Stimulated activated CD4-positive, alpha-beta T cell treated with anti-CD3 and anti-CD28 coated beads, Interleukin-1b, Interleukin-23, amount 100 ng/mL, for 4 hours (primary cell): Measurements from ENCODE around the gene MIOS.

ENCODE experiments used
- DNase-seq, 2 donors: peaks; one replicate each; pipeline ENCODE4 v3.0.0-alpha.2; 2020; ENCODE audit warnings: low read depth in 2 of 2

The MIOS gene

GRCh38 chr7:7566651-7567611, at the start of gene MIOS:
Gene MIOS, plus strand, starts transcription at chr7:7566884. Its CDS starts 5,592 bp downstream, at chr7:7572476.
- DNase-seq = peak; percentile 75 to 80

- DNase-seq = no peak
These were observed 48.9 kb upstream of the MIOS start for GRCh38 chr7:7517754-7518153.

- DNase-seq = no peak
These were observed 47.6 kb upstream of the MIOS start for GRCh38 chr7:7519056-7519455.

DNA sequence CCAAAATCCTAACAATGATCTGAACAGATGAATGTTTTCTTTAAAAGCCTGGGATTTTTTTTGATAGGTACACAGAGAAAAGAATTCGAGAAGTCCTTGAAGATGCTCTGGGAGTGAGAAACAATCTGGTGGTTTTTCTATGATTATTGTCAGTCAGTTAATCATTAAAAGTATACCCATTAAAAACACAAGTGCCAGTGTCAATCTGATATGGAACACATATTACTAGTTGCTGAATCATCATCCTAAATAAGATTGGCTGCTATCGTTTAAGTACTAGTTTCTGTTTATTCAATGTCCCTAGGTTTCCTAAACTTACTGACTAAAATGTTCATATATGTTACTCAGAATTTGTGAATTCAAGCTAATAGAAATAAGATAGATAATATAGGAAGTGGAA, 47.2 kb upstream of the MIOS start:
- no peak for DNase-seq

GRCh38 chr7:7521259-7521658, 45.4 kb upstream of the MIOS start:
- DNase-seq = no peak

DNA sequence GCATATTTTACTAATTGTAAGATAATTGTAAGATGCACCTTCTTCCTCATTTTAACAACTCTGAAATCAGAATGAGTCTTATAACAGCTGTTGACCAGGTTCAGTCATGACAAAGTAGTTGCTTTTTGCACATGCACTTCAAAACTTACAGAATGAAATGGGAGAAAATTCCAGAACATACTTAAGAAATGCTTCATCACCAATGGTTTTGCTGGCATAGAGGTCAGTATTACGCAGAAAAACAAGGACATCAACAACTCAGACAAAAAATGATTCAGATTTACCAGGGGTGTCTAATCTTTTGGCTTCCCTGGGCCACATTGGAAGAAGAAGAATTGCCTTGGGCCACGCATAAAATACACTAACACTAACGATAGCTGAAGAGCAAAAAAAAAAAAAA, 44.3 kb upstream of the MIOS start:
- no peak for DNase-seq

DNA sequence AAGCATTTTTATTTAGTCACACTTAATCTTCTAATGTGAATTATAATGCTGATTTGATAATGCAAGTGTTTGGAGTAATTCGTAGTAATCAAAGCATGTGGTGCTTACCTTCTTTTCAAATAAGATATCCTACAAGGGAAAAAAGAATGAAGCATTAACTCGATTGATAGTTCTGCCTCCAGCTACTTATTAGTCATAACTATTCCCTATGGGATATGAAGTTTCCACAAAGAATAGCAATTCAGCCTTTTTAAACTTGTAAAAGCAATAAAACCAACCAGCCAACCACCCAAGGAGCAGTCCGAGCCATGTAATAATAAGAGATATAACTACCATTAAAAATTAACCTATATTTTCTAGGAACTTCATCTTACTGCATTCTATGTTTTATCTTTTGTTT, 42.6 kb upstream of the MIOS start:
- DNase-seq = no peak

DNA sequence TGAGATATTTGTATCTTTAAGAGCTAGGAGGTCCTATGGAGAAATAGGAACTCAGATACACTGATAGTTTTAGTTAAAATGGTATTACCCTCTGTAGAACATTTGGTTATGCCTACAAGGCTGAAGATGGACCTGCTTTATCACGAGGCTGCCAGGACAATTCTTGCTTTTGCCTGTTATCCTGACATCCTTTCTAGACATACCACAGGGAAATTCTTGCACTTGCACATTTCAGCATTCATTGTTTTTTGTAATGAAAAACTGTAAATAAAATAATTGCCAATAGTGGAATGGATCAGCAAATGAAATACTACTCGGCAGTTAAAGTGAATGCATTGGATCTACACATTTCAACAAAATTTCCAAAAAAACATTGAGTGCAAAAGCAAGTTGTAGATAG, 40.7 kb upstream of the MIOS start:
- DNase-seq = no peak

- DNase-seq = no peak
These were observed 39.6 kb upstream of the MIOS start for GRCh38 chr7:7527047-7527446.

GRCh38 chr7:7529328-7529727, 37.4 kb upstream of the MIOS start:
- DNase-seq = no peak

DNA sequence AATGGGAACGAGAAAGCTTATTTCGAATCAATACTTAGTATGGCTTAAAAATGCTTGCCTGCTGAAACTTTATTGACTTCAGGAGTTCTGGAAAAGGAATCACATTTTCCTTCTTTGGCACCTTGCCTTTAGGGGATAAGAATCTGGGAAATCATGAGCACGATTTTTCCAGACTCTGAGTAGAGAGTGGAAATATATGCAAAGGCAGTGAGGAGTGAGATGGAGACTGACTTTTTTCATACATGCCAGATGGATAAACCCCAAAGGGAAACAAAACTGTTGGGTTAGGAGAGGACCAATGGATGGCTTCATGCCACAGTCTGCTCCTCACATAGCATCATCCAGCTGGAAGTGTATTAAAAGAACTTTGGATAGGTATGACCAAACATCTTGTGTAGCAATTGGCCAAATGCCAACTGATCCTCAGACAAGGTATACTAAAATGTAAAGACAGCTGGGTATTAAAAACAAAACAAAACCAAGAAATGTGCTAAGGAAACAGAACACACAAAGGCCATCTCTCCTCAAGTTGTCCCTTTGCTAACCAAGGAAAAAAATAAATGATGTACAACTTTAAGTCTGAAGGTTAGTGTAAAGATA, 32.8 kb upstream of the MIOS start:
- DNase-seq = no peak

DNA sequence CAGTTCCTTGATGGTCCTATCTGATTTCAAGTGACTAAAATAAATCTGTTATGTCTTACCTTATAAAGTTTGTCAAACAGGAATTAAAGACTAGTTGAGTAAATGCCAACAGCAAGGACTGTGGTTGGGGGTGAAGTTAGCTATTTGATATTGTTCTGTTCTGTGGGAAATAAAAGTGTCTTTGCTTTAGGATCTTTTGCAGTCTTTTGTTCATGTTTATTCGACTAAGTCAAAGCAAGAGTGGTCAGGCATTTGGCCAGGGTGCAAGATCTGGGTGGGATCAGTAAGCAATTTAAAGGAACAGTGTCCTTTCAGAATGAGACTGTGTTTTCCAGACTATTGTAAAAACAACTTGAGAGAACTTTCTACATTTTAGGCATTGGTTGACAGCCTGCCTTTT, 31.0 kb upstream of the MIOS start, which contains the start of gene COL28A1:
Gene COL28A1 (minus strand): TSS at position 183 of the 400 bp plus-strand sequence. CDS start 2,998 bp downstream, outside the sequence.
- DNase-seq = no peak

GRCh38 chr7:7536396-7537019, 30.2 kb upstream of the MIOS start:
- DNase-seq = no peak

GRCh38 chr7:7537711-7538110, 29.0 kb upstream of the MIOS start:
- DNase-seq = no peak

GRCh38 chr7:7539152-7539551, 27.5 kb upstream of the MIOS start:
- DNase-seq = no peak

- no peak for DNase-seq
These were observed 27.0 kb upstream of the MIOS start for GRCh38 chr7:7539711-7540110.

- DNase-seq = no peak
These were observed 24.3 kb upstream of the MIOS start for GRCh38 chr7:7542251-7542835.

DNA sequence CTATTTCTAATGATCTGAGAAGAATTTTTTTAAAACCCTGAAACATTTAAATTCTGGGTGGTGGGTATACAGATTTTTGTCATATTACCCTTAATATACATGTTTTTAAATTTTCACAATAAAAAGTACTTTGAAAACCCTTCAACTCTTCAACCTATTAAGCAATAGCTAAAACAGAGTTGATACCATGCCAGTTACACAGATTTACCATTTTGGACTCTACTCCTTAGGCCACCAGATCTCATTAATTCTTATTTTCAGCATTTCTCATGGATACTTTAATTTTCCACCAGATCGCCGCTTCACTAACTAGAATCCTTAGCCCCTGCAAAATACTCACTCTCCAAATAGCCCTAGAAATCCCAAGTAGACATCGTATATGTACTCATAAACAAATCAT, 18.3 kb upstream of the MIOS start:
- DNase-seq = no peak

DNA sequence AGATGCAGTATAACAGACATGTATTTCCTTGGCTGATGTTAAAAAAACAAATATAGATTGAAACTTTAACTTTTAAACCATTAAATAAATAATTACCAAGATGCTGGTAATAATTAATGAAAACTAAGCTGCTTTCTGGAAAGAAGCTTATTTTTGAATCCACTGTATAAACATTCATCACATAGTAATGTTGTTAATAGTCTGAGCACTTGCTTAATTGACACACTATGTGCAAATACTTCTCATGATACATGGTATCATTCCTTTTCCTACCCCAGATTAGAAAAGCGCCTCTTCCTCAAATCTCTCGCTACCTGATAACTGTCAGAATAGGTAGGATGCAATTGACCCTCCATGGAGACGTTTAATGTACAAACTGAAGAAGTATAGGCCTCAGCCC, 16.0 kb upstream of the MIOS start:
- no peak for DNase-seq

- no peak for DNase-seq
These were observed 14.5 kb upstream of the MIOS start for GRCh38 chr7:7552199-7552598.

GRCh38 chr7:7553386-7553785, 13.3 kb upstream of the MIOS start:
- no peak for DNase-seq

GRCh38 chr7:7554021-7554432, 12.7 kb upstream of the MIOS start:
- DNase-seq = no peak
